GM18867 (cell line): ENCODE results near the gene TLK1.

Experiments used
- ATAC-seq: cut with Tn5 transposase; IDR thresholded peaks from one replicate; pipeline ENCODE4 v1.9.1; 2021; ENCODE audit warnings: mild to moderate bottlenecking, moderate library complexity; ENCODE audit not compliant: unreplicated experiment

TLK1 gene

GRCh38 chr2:170969872-170970496, 190.7 kb downstream of the TLK1 start:
- ATAC-seq = no peak

- no peak for ATAC-seq
These were observed 191.7 kb downstream of the TLK1 start for GRCh38 chr2:170969030-170969429.

GRCh38 chr2:170968205-170969003, 192.3 kb downstream of the TLK1 start:
- ATAC-seq = no peak

GRCh38 chr2:170967553-170967952, 193.1 kb downstream of the TLK1 start:
- ATAC-seq = no peak

GRCh38 chr2:170966648-170967396, 193.9 kb downstream of the TLK1 start:
- ATAC-seq = no peak

- ATAC-seq = no peak
These were observed 195.1 kb downstream of the TLK1 start for GRCh38 chr2:170965446-170966225.

GRCh38 chr2:170963386-170963785, 197.3 kb downstream of the TLK1 start:
- ATAC-seq = no peak

- no peak for ATAC-seq
These were observed 206.8 kb downstream of the TLK1 start for GRCh38 chr2:170953941-170954340.

- ATAC-seq = peak; percentile 87
These were observed 210.4 kb downstream of the TLK1 start for GRCh38 chr2:170950221-170950761.

- ATAC-seq = no peak
These were observed 211.3 kb downstream of the TLK1 start for GRCh38 chr2:170949415-170949814.

GRCh38 chr2:170944545-170944944, 216.1 kb downstream of the TLK1 start:
- no peak for ATAC-seq

GRCh38 chr2:170943596-170943995, 217.1 kb downstream of the TLK1 start:
- no peak for ATAC-seq

- no peak for ATAC-seq
These were observed 217.7 kb downstream of the TLK1 start for GRCh38 chr2:170943041-170943440.

- no peak for ATAC-seq
These were observed 218.1 kb downstream of the TLK1 start for GRCh38 chr2:170942615-170943014.
